Omental fat pad (tissue), 4 donors: ENCODE measurements around the gene RB1. TPM values are rescaled to one million over a fixed set of nuclear protein-coding genes. Genes with fewer than 3 reads are reported as not detected.

Source experiments
- ATAC-seq: fragments of 150-250 bp; one replicate; pipeline ENCODE4 v1.9.1; 2016; ENCODE audit warnings: mild to moderate bottlenecking, moderate library complexity; ENCODE audit not compliant: low FRiP score
- DNase-seq: peaks from one replicate; pipeline ENCODE4 v3.0.0-alpha.2; 2019; ENCODE audit warnings: low spot score
- CTCF ChIP-seq, 3 donors: fragments of 450-650 bp; IDR thresholded peaks; one replicate each; pipeline ENCODE4 v1.5.1; 2016 to 2017; ENCODE audit warnings: antibody characterized with exemption in 3 of 3, mild to moderate bottlenecking in 3 of 3, moderate library complexity in 2 of 3
- total RNA-seq, 4 donors: library from RNA; depleted of rRNA; stranded (reverse); fragments of >200 nt; gene quantifications; one replicate each; pipeline ENCODE4 v1.1.0, GENCODE V29; 2016

The RB1 gene
- total RNA-seq, 4 donors from 2014 or later: 26.5 to 42.6 (median 37.5) TPM

GRCh38 chr13:48492096-48492440, 188.5 kb downstream of the RB1 start:
- DNase-seq (no peak), ATAC-seq (no peak)
- no peak for TF ChIP-seq CTCF (IDR thresholded peaks at IDR 0.05)

GRCh38 chr13:48492470-48493065, 189.0 kb downstream of the RB1 start:
- DNase-seq (no peak), ATAC-seq (no peak)
- TF ChIP-seq CTCF (IDR thresholded peaks at IDR 0.05): no peak

GRCh38 chr13:48493066-48493765, 189.7 kb downstream of the RB1 start:
- no peak for DNase-seq
- no peak for TF ChIP-seq CTCF (IDR thresholded peaks at IDR 0.05)
- no peak for ATAC-seq

- ATAC-seq (no peak), DNase-seq (no peak)
- no peak for TF ChIP-seq CTCF (IDR thresholded peaks at IDR 0.05)
These were observed 190.3 kb downstream of the RB1 start for GRCh38 chr13:48493851-48494250.

GRCh38 chr13:48494874-48495273, 191.3 kb downstream of the RB1 start:
- no peak for TF ChIP-seq CTCF (IDR thresholded peaks at IDR 0.05)
- ATAC-seq (no peak), DNase-seq (no peak)

GRCh38 chr13:48496271-48497161, 193.0 kb downstream of the RB1 start:
- ATAC-seq: no peak
- no peak for DNase-seq
- TF ChIP-seq CTCF (IDR thresholded peaks at IDR 0.05): no peak
